ENCODE results near the gene KCND2. TPM values are rescaled to one million over a fixed set of nuclear protein-coding genes. Genes with fewer than 3 reads are reported as not detected.

KCND2 gene
- total and polyA plus RNA-seq, 3 donors from 2014 or later: 3.8 to 6.1 (median 5.1) TPM

GRCh38 chr7:120729245-120729644 lies 456.3 kb downstream of the KCND2 start:
- intact Hi-C loops (cut with DNase I; ENCODE audit: low total_unique reads): no loop called here
- DNase-seq: no peak
- TF ChIP-seq POLR2A (IDR thresholded peaks at IDR 0.05): no peak
- no peak for TF ChIP-seq CTCF (IDR thresholded peaks at IDR 0.05)
- H3K27ac ChIP-seq: no peak overlapping the region
- H3K4me3 ChIP-seq: no peak overlapping the region
- no peaks in the 10 kb centered on the region for H3K27me3 ChIP-seq
- H3K9me3 ChIP-seq: no peaks in the 10 kb centered on the region
- H3K36me3 ChIP-seq (ENCODE audit: low read depth, missing control alignments): no peaks in the 10 kb centered on the region
- H3K4me1 ChIP-seq: no peaks in the 10 kb centered on the region
- WGBS, 2 donors: 29 to 52% methylated on average over 1 of the region's 1 CpG

GRCh38 chr7:120731271-120731670 lies 458.3 kb downstream of the KCND2 start:
- H3K36me3 ChIP-seq (ENCODE audit: low read depth, missing control alignments): no peaks in the 10 kb centered on the region
- H3K4me1 ChIP-seq: no peaks in the 10 kb centered on the region
- no peak overlapping the region for H3K27ac ChIP-seq
- TF ChIP-seq CTCF (IDR thresholded peaks at IDR 0.05) (no peak), POLR2A (IDR thresholded peaks at IDR 0.05) (no peak)
- H3K4me3 ChIP-seq: no peak overlapping the region
- H3K27me3 ChIP-seq: no peaks in the 10 kb centered on the region
- intact Hi-C loops (cut with DNase I; ENCODE audit: low total_unique reads): no loop called here
- H3K9me3 ChIP-seq: no peaks in the 10 kb centered on the region
- DNase-seq: no peak

GRCh38 chr7:120732256-120732655 lies 459.3 kb downstream of the KCND2 start:
- no peaks in the 10 kb centered on the region for H3K27me3 ChIP-seq
- intact Hi-C loops (cut with DNase I; ENCODE audit: low total_unique reads): no loop called here
- H3K4me1 ChIP-seq: no peaks in the 10 kb centered on the region
- DNase-seq: no peak
- H3K27ac ChIP-seq: no peak overlapping the region
- no peaks in the 10 kb centered on the region for H3K36me3 ChIP-seq (ENCODE audit: low read depth, missing control alignments)
- no peak overlapping the region for H3K4me3 ChIP-seq
- H3K9me3 ChIP-seq: no peaks in the 10 kb centered on the region
- TF ChIP-seq POLR2A (IDR thresholded peaks at IDR 0.05) (no peak), CTCF (IDR thresholded peaks at IDR 0.05) (no peak)

GRCh38 chr7:120733143-120733542 lies 460.2 kb downstream of the KCND2 start:
- no peak for DNase-seq
- no peaks in the 10 kb centered on the region for H3K27me3 ChIP-seq
- no peaks in the 10 kb centered on the region for H3K4me1 ChIP-seq
- TF ChIP-seq CTCF (IDR thresholded peaks at IDR 0.05) (no peak), POLR2A (IDR thresholded peaks at IDR 0.05) (no peak)
- H3K36me3 ChIP-seq (ENCODE audit: low read depth, missing control alignments): no peaks in the 10 kb centered on the region
- WGBS, 2 donors: 91 to 97% methylated on average over 3 of the region's 3 CpGs
- H3K27ac ChIP-seq: no peak overlapping the region
- intact Hi-C loops (cut with DNase I; ENCODE audit: low total_unique reads): no loop called here
- no peak overlapping the region for H3K4me3 ChIP-seq
- H3K9me3 ChIP-seq: no peaks in the 10 kb centered on the region

GRCh38 chr7:120733835-120734234 lies 460.9 kb downstream of the KCND2 start:
- intact Hi-C loops (cut with DNase I; ENCODE audit: low total_unique reads): no loop called here
- no peaks in the 10 kb centered on the region for H3K36me3 ChIP-seq (ENCODE audit: low read depth, missing control alignments)
- no peak overlapping the region for H3K27ac ChIP-seq
- H3K4me3 ChIP-seq: no peak overlapping the region
- H3K9me3 ChIP-seq: no peaks in the 10 kb centered on the region
- TF ChIP-seq CTCF (IDR thresholded peaks at IDR 0.05): no peak
- TF ChIP-seq POLR2A (IDR thresholded peaks at IDR 0.05): no peak
- H3K27me3 ChIP-seq: no peaks in the 10 kb centered on the region
- WGBS, 2 donors: 95 to 97% methylated on average over 3 of the region's 3 CpGs
- DNase-seq: no peak
- H3K4me1 ChIP-seq: no peaks in the 10 kb centered on the region

Data from testis (tissue), 3 donors.